GM12873 (cell line): ENCODE data around the gene ATF1.

Experiments
- TF ChIP-seq, protein P1 (sequence below): IDR thresholded peaks from 2 replicates; pipeline ENCODE4 v1.5.1; 2012; ENCODE audit warnings: low read depth, mild to moderate bottlenecking, moderate library complexity, low read length, control low read depth; ENCODE audit not compliant: insufficient read depth; ENCODE audit errors: missing control alignments

Gene ATF1

DNA sequence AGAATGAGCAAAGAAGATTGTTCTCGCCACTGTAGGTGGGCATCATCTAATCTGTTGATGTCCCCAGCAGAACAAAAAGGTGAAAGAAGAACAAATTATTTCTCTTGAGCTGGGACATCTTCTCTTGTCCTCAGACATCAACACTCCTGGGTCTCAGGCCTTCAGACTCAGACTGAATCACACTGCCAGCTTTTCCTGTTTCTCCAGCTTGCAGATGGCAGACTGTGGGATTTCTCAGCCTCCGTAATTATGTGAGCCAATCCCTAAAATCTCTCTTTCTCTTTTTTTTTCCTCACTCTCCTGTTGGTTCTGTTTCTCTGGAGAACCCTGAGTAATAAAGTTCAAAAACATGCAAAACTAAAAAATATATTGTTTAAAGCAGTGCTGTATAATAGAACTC, 75.1 kb downstream of the ATF1 start:
- TF ChIP-seq, protein P1, sequence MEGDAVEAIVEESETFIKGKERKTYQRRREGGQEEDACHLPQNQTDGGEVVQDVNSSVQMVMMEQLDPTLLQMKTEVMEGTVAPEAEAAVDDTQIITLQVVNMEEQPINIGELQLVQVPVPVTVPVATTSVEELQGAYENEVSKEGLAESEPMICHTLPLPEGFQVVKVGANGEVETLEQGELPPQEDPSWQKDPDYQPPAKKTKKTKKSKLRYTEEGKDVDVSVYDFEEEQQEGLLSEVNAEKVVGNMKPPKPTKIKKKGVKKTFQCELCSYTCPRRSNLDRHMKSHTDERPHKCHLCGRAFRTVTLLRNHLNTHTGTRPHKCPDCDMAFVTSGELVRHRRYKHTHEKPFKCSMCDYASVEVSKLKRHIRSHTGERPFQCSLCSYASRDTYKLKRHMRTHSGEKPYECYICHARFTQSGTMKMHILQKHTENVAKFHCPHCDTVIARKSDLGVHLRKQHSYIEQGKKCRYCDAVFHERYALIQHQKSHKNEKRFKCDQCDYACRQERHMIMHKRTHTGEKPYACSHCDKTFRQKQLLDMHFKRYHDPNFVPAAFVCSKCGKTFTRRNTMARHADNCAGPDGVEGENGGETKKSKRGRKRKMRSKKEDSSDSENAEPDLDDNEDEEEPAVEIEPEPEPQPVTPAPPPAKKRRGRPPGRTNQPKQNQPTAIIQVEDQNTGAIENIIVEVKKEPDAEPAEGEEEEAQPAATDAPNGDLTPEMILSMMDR: no peak

DNA sequence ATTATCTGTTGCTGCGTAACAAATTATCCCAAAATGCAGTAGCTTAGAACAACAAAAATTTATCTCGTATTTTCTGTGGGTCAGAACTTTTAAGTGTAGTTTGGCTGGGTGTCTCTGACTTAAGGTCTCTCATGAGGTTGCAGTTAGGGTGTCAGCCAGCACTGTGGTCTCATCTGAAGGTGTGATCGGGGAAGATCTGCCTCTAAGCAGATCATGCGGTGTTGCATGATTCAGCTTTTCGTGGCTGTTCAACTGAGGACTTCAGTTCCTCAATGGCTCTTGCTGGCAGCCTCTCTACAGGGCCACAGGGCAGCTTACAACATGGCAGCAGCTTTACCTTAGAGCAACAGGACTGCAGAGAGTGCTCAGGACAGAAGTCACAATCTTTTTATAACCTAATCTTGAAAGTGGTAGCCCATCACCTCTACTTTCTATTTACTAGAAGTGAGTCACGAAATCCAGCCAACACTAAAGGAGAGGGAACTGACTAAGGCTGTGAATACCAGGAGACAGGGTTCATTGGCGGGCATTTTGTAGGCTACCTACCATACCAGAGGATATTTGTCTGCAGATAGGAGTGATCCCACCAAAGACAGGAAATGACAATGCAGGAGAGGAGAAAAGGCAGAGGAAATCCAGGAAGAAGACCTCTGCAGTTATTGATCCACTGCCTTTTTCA, 77.0 kb downstream of the ATF1 start:
- TF ChIP-seq, protein P1: no peak

DNA sequence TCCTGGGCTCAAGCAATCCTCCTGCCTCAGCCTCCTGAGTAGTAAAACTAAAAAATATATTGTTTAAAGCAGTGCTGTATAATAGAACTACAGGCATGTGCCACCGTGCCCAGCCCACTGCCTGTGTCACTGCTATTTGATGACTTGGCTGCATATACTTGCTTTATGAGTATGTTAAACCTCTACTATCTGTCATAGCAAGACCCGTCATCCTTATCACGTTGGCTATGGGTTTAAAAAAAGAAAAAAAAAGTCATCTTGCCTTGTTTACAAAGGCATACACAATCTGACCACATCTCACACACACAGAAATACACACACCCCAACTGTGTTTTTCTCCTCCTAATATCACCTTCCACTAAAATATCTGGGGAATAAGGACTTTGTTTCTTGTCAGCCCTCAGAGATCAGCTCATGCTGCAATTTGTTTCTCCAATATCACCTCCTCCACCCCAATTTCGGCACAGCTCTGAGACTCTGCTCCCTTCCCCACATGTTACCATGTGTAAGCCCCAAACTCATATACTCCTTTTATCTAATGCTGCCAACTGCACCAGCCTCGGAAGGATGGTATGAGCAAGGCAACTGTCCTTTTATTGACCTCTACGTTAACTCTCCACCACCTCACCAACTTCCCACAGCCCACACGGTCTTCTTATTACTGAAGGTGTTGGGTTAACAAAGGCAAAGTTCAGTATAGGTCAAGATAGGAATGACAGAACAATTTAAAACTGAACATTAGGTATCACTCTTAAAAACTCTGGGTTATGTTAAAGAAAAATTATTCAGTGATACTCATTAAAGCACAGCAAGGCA, 78.0 kb downstream of the ATF1 start:
- TF ChIP-seq, protein P1: no peak

DNA sequence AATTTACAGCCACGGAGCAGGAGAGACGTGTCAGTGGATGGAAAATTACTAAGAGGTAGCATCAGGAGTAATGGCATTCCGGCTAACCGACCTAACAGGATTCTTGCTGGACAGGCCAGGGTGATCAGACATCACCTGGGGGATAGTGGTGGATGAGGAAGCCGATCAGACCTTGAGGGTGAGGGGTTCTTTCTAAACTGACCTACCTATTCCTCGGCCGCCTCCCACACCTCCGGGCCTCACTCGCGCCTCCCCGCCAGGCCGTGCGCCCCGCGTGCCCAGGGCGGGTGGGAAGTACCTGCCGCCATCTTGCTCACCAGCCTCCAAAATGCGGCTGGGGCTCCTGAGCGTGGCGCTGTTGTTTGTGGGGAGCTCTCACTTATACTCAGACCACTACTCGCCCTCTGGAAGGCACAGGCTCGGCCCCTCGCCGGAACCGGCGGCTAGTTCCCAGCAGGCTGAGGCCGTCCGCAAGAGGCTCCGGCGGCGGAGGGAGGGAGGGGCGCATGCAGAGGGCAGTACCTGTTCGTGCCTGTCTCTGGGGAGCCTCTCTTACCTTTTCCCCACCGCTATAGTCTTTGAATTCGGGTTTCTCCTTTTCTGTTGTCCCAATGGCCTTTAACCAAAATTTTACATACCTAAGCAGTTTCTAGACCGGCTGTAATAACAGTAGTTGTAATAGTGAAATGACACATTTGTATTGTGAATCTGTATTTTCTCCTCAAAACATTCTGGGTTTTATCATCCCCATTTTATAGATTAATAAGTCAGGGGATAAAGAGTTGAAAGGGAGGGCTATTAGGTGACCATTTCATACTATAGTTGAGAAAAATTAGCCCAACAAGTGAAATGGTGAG, 79.0 kb downstream of the ATF1 start, which contains the start of gene TMPRSS12:
TSS of gene TMPRSS12 (plus strand) at position 290 of the 857 bp plus-strand sequence. CDS start at position 329, 39 bp downstream.
- TF ChIP-seq, protein P1: no peak

DNA sequence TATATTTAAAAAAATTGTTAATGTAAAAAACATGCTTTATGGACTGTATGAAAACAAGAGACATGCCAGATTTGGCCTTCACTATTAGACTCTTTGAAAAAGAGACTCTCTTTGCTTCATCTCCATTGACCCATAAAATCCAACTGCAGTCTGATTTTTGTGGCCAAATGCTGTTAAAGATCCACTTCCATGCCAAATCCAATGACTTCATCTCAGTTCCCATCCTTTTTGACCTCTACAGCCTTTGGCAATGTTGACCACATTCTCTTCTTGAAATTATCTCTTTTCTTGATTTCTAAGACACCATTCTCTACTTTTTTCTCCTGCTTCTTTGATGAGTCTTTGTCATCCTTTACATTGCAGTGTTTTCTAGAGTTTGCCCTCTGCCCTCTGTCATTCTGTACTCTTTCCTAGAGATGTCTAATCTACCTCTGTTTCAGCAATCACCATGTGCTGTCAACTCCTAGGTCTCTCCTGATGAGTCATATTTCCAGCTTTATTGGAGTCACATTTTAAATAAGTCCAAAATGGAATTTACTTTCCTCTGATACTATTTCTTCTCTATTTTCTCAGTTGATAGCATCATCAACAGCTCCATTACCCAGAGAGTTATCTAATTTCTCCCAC, 81.2 kb downstream of the ATF1 start:
- TF ChIP-seq, protein P1: no peak

DNA sequence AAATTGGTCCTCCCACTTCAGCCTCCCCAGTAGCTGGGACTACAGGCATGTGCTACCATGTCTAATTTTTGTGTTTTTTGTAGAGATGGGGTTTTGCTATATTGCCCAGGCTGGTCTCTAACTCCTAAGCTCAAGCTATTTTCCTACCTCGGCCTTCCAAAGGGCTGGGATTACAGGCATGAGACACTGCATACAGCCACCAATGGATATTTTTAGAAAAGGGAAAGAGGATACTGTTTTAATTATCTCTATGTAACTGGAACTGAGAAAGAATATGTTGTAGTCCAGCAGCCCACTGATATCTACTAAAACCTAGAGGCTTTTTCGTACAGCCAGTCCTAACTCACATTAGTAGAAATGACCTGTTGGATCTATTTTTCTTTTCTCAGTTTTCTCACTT, 85.1 kb downstream of the ATF1 start:
- TF ChIP-seq, protein P1: no peak
